NB4 (cell line): ENCODE results near the gene FOXL3.
"Not testable (repeated sequence)": the region's sequence is repeated elsewhere in the genome, so short reads cannot be mapped to it uniquely, and the experiment has no call there.

ENCODE experiments used
- DNase-seq: peaks from one replicate; pipeline ENCODE4 v3.0.0; 2010; ENCODE audit warnings: low read depth
- H3K4me3 ChIP-seq: one replicate; pipeline ENCODE4 v1.5.1; 2011; ENCODE audit warnings: mild to moderate bottlenecking, low read depth, low read length, moderate library complexity
- CTCF ChIP-seq: IDR thresholded peaks from one replicate; pipeline ENCODE4 v1.5.1; 2012; ENCODE audit warnings: low read depth, low read length
- MAX ChIP-seq: IDR thresholded peaks from 2 replicates; pipeline ENCODE4 v1.6.1; 2011; ENCODE audit warnings: low read depth, low read length
- MYC ChIP-seq: IDR thresholded peaks from 2 replicates; pipeline ENCODE4 v1.6.1; 2011; ENCODE audit warnings: low read depth, low read length
- POLR2A ChIP-seq: IDR thresholded peaks from 2 replicates; pipeline ENCODE4 v1.6.1; 2011; ENCODE audit warnings: mild to moderate bottlenecking; ENCODE audit not compliant: insufficient read length; ENCODE audit errors: extremely low read depth

Gene FOXL3

GRCh38 chr7:294440-295154 is 4.6 kb downstream of the FOXL3 start:
- DNase-seq = no peak
- no peak for TF ChIP-seq POLR2A
- TF ChIP-seq CTCF = no peak
- TF ChIP-seq MAX = no peak
- no peak for TF ChIP-seq MYC
- no peak overlapping the region for H3K4me3 ChIP-seq

- H3K4me3 ChIP-seq = no peak overlapping the region
- no peak for DNase-seq
- TF ChIP-seq CTCF = no peak
- no peak for TF ChIP-seq POLR2A
- TF ChIP-seq MAX = no peak
- no peak for TF ChIP-seq MYC
These were observed 5.5 kb downstream of the FOXL3 start for GRCh38 chr7:295155-296154.

- TF ChIP-seq MAX (no peak), MYC (no peak)
- no peak for DNase-seq
- H3K4me3 ChIP-seq = no peak overlapping the region
These were observed 6.5 kb downstream of the FOXL3 start for GRCh38 chr7:296373-296945.

- not testable (repeated sequence) for H3K4me3 ChIP-seq, DNase-seq
These were observed 7.2 kb downstream of the FOXL3 start for GRCh38 chr7:297141-297540.

- no peak for TF ChIP-seq MAX
- no peak for TF ChIP-seq POLR2A
- no peak for TF ChIP-seq CTCF
- TF ChIP-seq MYC = no peak
- no peak for DNase-seq
- H3K4me3 ChIP-seq = no peak overlapping the region
These were observed 7.8 kb downstream of the FOXL3 start for GRCh38 chr7:297611-298374.

- H3K4me3 ChIP-seq = no peak overlapping the region
- no peak for DNase-seq
- TF ChIP-seq MAX = no peak
- TF ChIP-seq POLR2A = no peak
- no peak for TF ChIP-seq CTCF
- TF ChIP-seq MYC = no peak
These were observed 8.4 kb downstream of the FOXL3 start for GRCh38 chr7:298375-298702.
